ENCODE measurements around the gene ZNRF3.

DNA sequence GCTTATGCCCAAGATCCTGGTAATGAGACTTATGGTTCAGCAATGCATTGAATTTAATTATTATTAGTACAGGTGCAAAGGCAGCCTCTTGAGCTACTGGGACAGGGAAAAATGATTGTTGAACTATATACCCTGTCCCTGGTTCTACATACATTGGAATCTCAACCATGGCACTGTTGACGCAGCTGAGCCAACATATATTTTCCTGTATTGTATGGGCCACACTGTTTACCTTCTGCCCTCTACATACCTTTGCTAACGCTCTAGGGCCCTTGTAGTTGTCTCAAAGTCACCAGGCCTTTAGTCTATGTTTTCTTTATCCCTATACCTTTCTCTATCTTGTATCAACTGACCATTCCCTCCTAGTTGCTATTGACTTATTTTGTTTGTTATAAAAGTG lies 212.1 kb downstream of the ZNRF3 start:
- TF ChIP-seq POLR2A (IDR thresholded peaks at IDR 0.05) (no peak), CTCF (IDR thresholded peaks at IDR 0.05) (no peak)

All from body of pancreas (tissue), 4 donors.